Activated B cell treated with CpG ODN at 0.5 μM for 24 hours (primary cell): ENCODE measurements around the gene TRIM56. TPM values are rescaled to one million over a fixed set of nuclear protein-coding genes. Genes with fewer than 3 reads are reported as not detected.
"Not testable (repeated sequence)": the region's sequence is repeated elsewhere in the genome, so short reads cannot be mapped to it uniquely, and the experiment has no call there.

Experiments
- ATAC-seq: fragments of 200-7000 bp; cut with Tn5 transposase; one replicate; pipeline ENCODE4 v1.10.0; 2021; ENCODE audit warnings: low read depth, mild to moderate bottlenecking, moderate library complexity
- CTCF ChIA-PET: fragments of 350-600 bp; sonication (Branson Sonifier 250); formaldehyde crosslinking; loops from one replicate; lab custom pipeline; 2021; ENCODE audit warnings: antibody characterized with exemption; lab: Charles Lee
- POLR2A ChIA-PET: fragments of 350-600 bp; sonication (Branson Sonifier 250); formaldehyde crosslinking; loops from one replicate; lab custom pipeline; 2021; ENCODE audit warnings: antibody characterized with exemption; lab: Charles Lee
- DNase-seq: peaks from one replicate; pipeline ENCODE4 v3.0.0; 2022
- H3K27ac Mint-ChIP-seq: one replicate; pipeline ENCODE4 v1.8.0; 2020; ENCODE audit warnings: mixed read lengths
- H3K27me3 Mint-ChIP-seq: one replicate; pipeline ENCODE4 v1.8.0; 2021; ENCODE audit warnings: mixed read lengths
- H3K36me3 Mint-ChIP-seq: one replicate; pipeline ENCODE4 v1.8.0; 2021; ENCODE audit warnings: low read depth, mixed read lengths
- H3K4me1 Mint-ChIP-seq: one replicate; pipeline ENCODE4 v1.8.0; 2021; ENCODE audit warnings: mixed read lengths
- H3K4me3 Mint-ChIP-seq: one replicate; pipeline ENCODE4 v1.8.0; 2020; ENCODE audit warnings: mild to moderate bottlenecking, mixed read lengths
- H3K9me3 Mint-ChIP-seq: one replicate; pipeline ENCODE4 v1.8.0; 2020; ENCODE audit warnings: mixed read lengths
- CTCF ChIP-seq: fragments of 200-600 bp; IDR thresholded peaks from one replicate; pipeline ENCODE4 v1.8.0; 2022; ENCODE audit warnings: antibody characterized with exemption, mild to moderate bottlenecking
- intact Hi-C: fragments of 100-400 bp; cut with micrococcal nuclease; formaldehyde crosslinking; loops from one replicate; pipeline ENCODE4 v1.15.1; 2024
- total RNA-seq: library from RNA; stranded (reverse); gene quantifications from 2 replicates; pipeline ENCODE4 v1.2.3, GENCODE V29; 2022

The TRIM56 gene
- total RNA-seq, 1 donor from 2014 or later, result 57.5 TPM

GRCh38 chr7:101115215-101115614 lies 29.9 kb downstream of the TRIM56 start:
- POLR2A ChIA-PET, result no interaction called here
- Mint-ChIP-seq H3K36me3 (no peaks in the 10 kb centered on the region), H3K27ac (no peak overlapping the region), H3K9me3 (no peaks in the 10 kb centered on the region), H3K27me3 (peaks cover 9% of the 10 kb centered on the region), H3K4me1 (no peaks in the 10 kb centered on the region), H3K4me3 (no peak overlapping the region)
- CTCF ChIA-PET, result no interaction called here
- intact Hi-C loops, result no loop called here
- no peak for ATAC-seq
- no peak for TF ChIP-seq CTCF
- no peak for DNase-seq

- ATAC-seq (no peak), DNase-seq (no peak)
- CTCF ChIA-PET, result no interaction called here
- H3K27ac Mint-ChIP-seq, result no peak overlapping the region
- H3K4me3 Mint-ChIP-seq, result no peak overlapping the region
- intact Hi-C loops, result no loop called here
- POLR2A ChIA-PET, result interaction anchor here (0.7 kb wide), 1 partner anchor 225 kb away, joined by 5 read pairs; no protein-coding TSS in a partner anchor
- peaks cover under 1% of the 10 kb centered on the region for H3K4me1 Mint-ChIP-seq
- TF ChIP-seq CTCF, result no peak
- no peaks in the 10 kb centered on the region for H3K9me3 Mint-ChIP-seq
- H3K27me3 Mint-ChIP-seq, result peaks cover 12% of the 10 kb centered on the region
- no peaks in the 10 kb centered on the region for H3K36me3 Mint-ChIP-seq
These were observed 31.6 kb downstream of the TRIM56 start for GRCh38 chr7:101116898-101117297.

- POLR2A ChIA-PET, result no interaction called here
These were observed 33.6 kb downstream of the TRIM56 start for GRCh38 chr7:101118856-101119255.

GRCh38 chr7:101119876-101120275 lies 34.6 kb downstream of the TRIM56 start:
- TF ChIP-seq CTCF, result no peak
- no peak for DNase-seq
- CTCF ChIA-PET, result no interaction called here
- intact Hi-C loops, result no loop called here
- Mint-ChIP-seq H3K36me3 (no peaks in the 10 kb centered on the region), H3K27me3 (peaks cover 21% of the 10 kb centered on the region), H3K27ac (no peak overlapping the region), H3K9me3 (no peaks in the 10 kb centered on the region), H3K4me1 (peaks cover 17% of the 10 kb centered on the region), H3K4me3 (no peak overlapping the region)
- no peak for ATAC-seq
- POLR2A ChIA-PET, result no interaction called here

More at GRCh38 chr7:101118856-101119255, 33.6 kb downstream of the TRIM56 start:
- Mint-ChIP-seq H3K27me3 (peaks cover 19% of the 10 kb centered on the region), H3K27ac (no peak overlapping the region), H3K4me3 (no peak overlapping the region), H3K4me1 (peaks cover 12% of the 10 kb centered on the region), H3K9me3 (no peaks in the 10 kb centered on the region), H3K36me3 (no peaks in the 10 kb centered on the region)
- CTCF ChIA-PET, result no interaction called here
- DNase-seq (no peak), ATAC-seq (no peak)
- no peak for TF ChIP-seq CTCF
- intact Hi-C loops, result no loop called here

GRCh38 chr7:101120315-101120714 lies 35.0 kb downstream of the TRIM56 start:
- no peak for TF ChIP-seq CTCF
- ChIA-PET CTCF (no interaction called here), POLR2A (no interaction called here)
- no peaks in the 10 kb centered on the region for H3K36me3 Mint-ChIP-seq
- H3K4me3 Mint-ChIP-seq, result no peak overlapping the region
- ATAC-seq, result no peak
- H3K27ac Mint-ChIP-seq, result no peak overlapping the region
- no peak for DNase-seq
- peaks cover 19% of the 10 kb centered on the region for H3K4me1 Mint-ChIP-seq
- intact Hi-C loops, result no loop called here
- H3K27me3 Mint-ChIP-seq, result peaks cover 23% of the 10 kb centered on the region
- no peaks in the 10 kb centered on the region for H3K9me3 Mint-ChIP-seq

GRCh38 chr7:101121631-101121990 lies 36.3 kb downstream of the TRIM56 start:
- Mint-ChIP-seq H3K27me3 (peaks cover 24% of the 10 kb centered on the region), H3K4me1 (peaks cover 31% of the 10 kb centered on the region)
- H3K27ac Mint-ChIP-seq, intact Hi-C loops, H3K9me3 Mint-ChIP-seq, H3K4me3 Mint-ChIP-seq, ATAC-seq, H3K36me3 Mint-ChIP-seq, DNase-seq: not testable (repeated sequence)
- POLR2A ChIA-PET, result interaction anchor here (0.6 kb wide), 1 partner anchor 41 kb away, joined by 8 read pairs; no protein-coding TSS in a partner anchor
- CTCF ChIA-PET, result interaction anchor here (0.7 kb wide), 1 partner anchor 1793 kb away, joined by 3 read pairs; no protein-coding TSS in a partner anchor
